ENCODE results near the gene CDH26.

- TF ChIP-seq CTCF (IDR thresholded peaks at IDR 0.05 in 4 of 5, conservative IDR thresholded peaks at IDR 0.05 in 1 of 5) (no peak), POLR2A (IDR thresholded peaks at IDR 0.05) (no peak)
These were observed 8.3 kb upstream of the CDH26 start for GRCh38 chr20:59949911-59950310.
